Ishikawa (cell line): ENCODE measurements around the gene WWOX.

Source experiments
- CEBPB ChIP-seq: IDR thresholded peaks from 2 replicates; pipeline ENCODE4 v1.6.1; 2012
- CREB1 ChIP-seq: IDR thresholded peaks from 2 replicates; pipeline ENCODE4 v1.6.1; 2012; ENCODE audit warnings: low read depth
- EGR1 ChIP-seq: IDR thresholded peaks from 2 replicates; pipeline ENCODE4 v1.6.1; 2012
- EP300 ChIP-seq: IDR thresholded peaks from 2 replicates; pipeline ENCODE4 v1.6.1; 2012; ENCODE audit warnings: borderline replicate concordance
- FOXM1 ChIP-seq: IDR thresholded peaks from 2 replicates; pipeline ENCODE4 v1.6.1; 2012; ENCODE audit warnings: low read depth, borderline replicate concordance
- MAX ChIP-seq: IDR thresholded peaks from 2 replicates; pipeline ENCODE4 v1.6.1; 2012
- NFIC ChIP-seq: IDR thresholded peaks from 2 replicates; pipeline ENCODE4 v1.6.1; 2012
- RAD21 ChIP-seq: IDR thresholded peaks from 2 replicates; pipeline ENCODE4 v1.6.1; 2012; ENCODE audit warnings: low read depth
- REST ChIP-seq: IDR thresholded peaks from 2 replicates; pipeline ENCODE4 v1.6.1; 2012; ENCODE audit warnings: low read depth, mild to moderate bottlenecking
- TAF1 ChIP-seq: IDR thresholded peaks from 2 replicates; pipeline ENCODE4 v1.6.1; 2012; ENCODE audit warnings: low read depth, mild to moderate bottlenecking
- TCF12 ChIP-seq: IDR thresholded peaks from 2 replicates; pipeline ENCODE4 v1.6.1; 2012; ENCODE audit warnings: low read depth
- TEAD4 ChIP-seq: IDR thresholded peaks from 2 replicates; pipeline ENCODE4 v1.6.1; 2012
- USF1 ChIP-seq: IDR thresholded peaks from 2 replicates; pipeline ENCODE4 v1.6.1; 2012
- YY1 ChIP-seq: IDR thresholded peaks from 2 replicates; pipeline ENCODE4 v1.6.1; 2012; ENCODE audit warnings: low read depth
- ZBTB7A ChIP-seq: IDR thresholded peaks from 2 replicates; pipeline ENCODE4 v1.6.1; 2012; ENCODE audit warnings: low read depth

WWOX gene

GRCh38 chr16:78217276-78217675 is 117.8 kb downstream of the WWOX start:
- TF ChIP-seq EP300 (no peak), FOXM1 (no peak), RAD21 (no peak), USF1 (no peak), TAF1 (no peak), REST (no peak), YY1 (no peak), CREB1 (no peak)

GRCh38 chr16:78218279-78218678 is 118.8 kb downstream of the WWOX start:
- no peak for TF ChIP-seq FOXM1
- no peak for TF ChIP-seq TEAD4
- no peak for TF ChIP-seq EP300
- TF ChIP-seq EGR1 = no peak
- TF ChIP-seq CEBPB = no peak
- no peak for TF ChIP-seq MAX
- no peak for TF ChIP-seq RAD21

GRCh38 chr16:78218856-78219651 is 119.6 kb downstream of the WWOX start:
- TF ChIP-seq EP300 (no peak), ZBTB7A (no peak), TEAD4 (no peak)

GRCh38 chr16:78220571-78220970 is 121.1 kb downstream of the WWOX start:
- TF ChIP-seq CEBPB = no peak
- no peak for TF ChIP-seq ZBTB7A

GRCh38 chr16:78221892-78222291 is 122.4 kb downstream of the WWOX start:
- no peak for TF ChIP-seq ZBTB7A
- TF ChIP-seq CREB1 = no peak
- no peak for TF ChIP-seq YY1
- TF ChIP-seq TAF1 = no peak
- no peak for TF ChIP-seq CEBPB
- no peak for TF ChIP-seq RAD21
- no peak for TF ChIP-seq NFIC
- no peak for TF ChIP-seq TCF12

- TF ChIP-seq TEAD4 = no peak
These were observed 124.9 kb downstream of the WWOX start for GRCh38 chr16:78224342-78224741.

GRCh38 chr16:78225919-78226318 is 126.5 kb downstream of the WWOX start:
- TF ChIP-seq FOXM1 = no peak
- no peak for TF ChIP-seq YY1
- TF ChIP-seq RAD21 = no peak
- no peak for TF ChIP-seq TCF12
- no peak for TF ChIP-seq EGR1
- TF ChIP-seq NFIC = no peak
- TF ChIP-seq REST = no peak
- no peak for TF ChIP-seq MAX
- no peak for TF ChIP-seq CREB1

GRCh38 chr16:78227855-78228254 is 128.4 kb downstream of the WWOX start:
- TF ChIP-seq TAF1 (no peak), RAD21 (peak; percentile 23; the same call in 1 of the 2 replicates)
